SU-DHL-6 (cell line): ENCODE data around the gene CCDC85A.
"Not testable (repeated sequence)": the region's sequence is repeated elsewhere in the genome, so short reads cannot be mapped to it uniquely, and the experiment has no call there.

ENCODE experiments used
- CTCF ChIP-seq: fragments of 200-600 bp; sonication (generic); IDR thresholded peaks from one replicate; pipeline ENCODE4 v1.5.1; 2017; ENCODE audit warnings: antibody characterized with exemption, mild to moderate bottlenecking, low read length, moderate library complexity; ENCODE audit not compliant: insufficient read depth, poor library complexity, severe bottlenecking
- EZH2phosphoT487 ChIP-seq: fragments of 200-600 bp; sonication (generic), shearing (Covaris generic); conservative IDR thresholded peaks from 2 replicates; pipeline ENCODE4 v1.6.1; 2018; ENCODE audit warnings: mild to moderate bottlenecking, antibody characterized with exemption, low read length, moderate library complexity, mixed read lengths

- not testable (repeated sequence) for TF ChIP-seq CTCF, EZH2phosphoT487
Observed at GRCh38 chr2:56142497-56143061, 41.2 kb upstream of the CCDC85A start.
